Small intestine (tissue), 7 donors: Measurements from ENCODE around the gene MYO10. TPM values are rescaled to one million over a fixed set of nuclear protein-coding genes. Genes with fewer than 3 reads are reported as not detected.
A peak's percentile ranks its signal among the peaks of the same experiment; 100 is the strongest.
"Not testable (repeated sequence)": the region's sequence is repeated elsewhere in the genome, so short reads cannot be mapped to it uniquely, and the experiment has no call there.

Experiments used
- DNase-seq, 2 donors: peaks; one replicate each; pipeline versions ENCODE4 v3.0.0 to v3.0.0-alpha.2; 2013
- FAIRE-seq: peaks from 2 replicates; lab custom pipeline; 2012; peaks lifted over from hg19 to GRCh38; lab: Jason Lieb, UNC
- H3K27ac ChIP-seq, 3 donors: one replicate each; pipeline ENCODE4 v1.5.1; 2013; ENCODE audit warnings: low read length in 2 of 3, mild to moderate bottlenecking in 2 of 3, control low read depth in 1 of 3, inconsistent platforms in 1 of 3, low read depth in 1 of 3, moderate library complexity in 1 of 3
- H3K27me3 ChIP-seq, 3 donors: one replicate each; pipeline ENCODE4 v1.6.1; 2013; ENCODE audit warnings: low read length in 3 of 3, inconsistent platforms in 1 of 3; ENCODE audit not compliant: control insufficient read depth in 3 of 3, insufficient read depth in 3 of 3
- H3K36me3 ChIP-seq, 3 donors: one replicate each; pipeline ENCODE4 v1.6.1; 2013; ENCODE audit warnings: low read length in 3 of 3, inconsistent platforms in 1 of 3, low read depth in 1 of 3, mild to moderate bottlenecking in 1 of 3, moderate library complexity in 1 of 3; ENCODE audit not compliant: control insufficient read depth in 3 of 3, insufficient read depth in 2 of 3
- H3K4me1 ChIP-seq, 3 donors: one replicate each; pipeline ENCODE4 v1.6.1; 2013; ENCODE audit warnings: low read length in 2 of 3, inconsistent platforms in 1 of 3, low read depth in 1 of 3, mild to moderate bottlenecking in 1 of 3, moderate library complexity in 1 of 3; ENCODE audit not compliant: control insufficient read depth in 3 of 3, insufficient read depth in 2 of 3
- H3K4me3 ChIP-seq, 3 donors: one replicate each; pipeline ENCODE4 v1.5.1; 2013; ENCODE audit warnings: low read length in 3 of 3, control low read depth in 1 of 3, inconsistent platforms in 1 of 3, low read depth in 1 of 3, mild to moderate bottlenecking in 1 of 3, moderate library complexity in 1 of 3
- H3K9me3 ChIP-seq, 2 donors: one replicate each; pipeline ENCODE4 v1.6.1; 2013; ENCODE audit warnings: low read depth in 1 of 2, low read length in 1 of 2; ENCODE audit not compliant: control insufficient read depth in 2 of 2, insufficient read depth in 1 of 2
- WGBS, 3 donors: extraction: QIAGEN DNeasy Blood & Tissue Kit; methylation state at CpG; one replicate each; pipeline ENCODE4 v1.1.7; 2013; 5-methylcytosine and 5-hydroxymethylcytosine counted together
- polyA plus RNA-seq, 4 donors: library from polyadenylated mRNA; stranded (reverse) in 3 of 4; unstranded in 1 of 4; fragments of 200-250 nt in 3 of 4; fragments of 120-200 nt in 1 of 4; gene quantifications; one replicate each; pipeline versions ENCODE4 v1.2.1 to v1.2.3, GENCODE V29; 2013
- donor health status: healthy with polysubstance abuse.
- donor health status: control.
- donor health status: control.
- donor health status: Bipolar disorder and iron deficiency.
- donor health status: healthy.

Gene MYO10
- polyA plus RNA-seq, 4 donors = 10.3 to 36.5 (median 18.7) TPM

DNA sequence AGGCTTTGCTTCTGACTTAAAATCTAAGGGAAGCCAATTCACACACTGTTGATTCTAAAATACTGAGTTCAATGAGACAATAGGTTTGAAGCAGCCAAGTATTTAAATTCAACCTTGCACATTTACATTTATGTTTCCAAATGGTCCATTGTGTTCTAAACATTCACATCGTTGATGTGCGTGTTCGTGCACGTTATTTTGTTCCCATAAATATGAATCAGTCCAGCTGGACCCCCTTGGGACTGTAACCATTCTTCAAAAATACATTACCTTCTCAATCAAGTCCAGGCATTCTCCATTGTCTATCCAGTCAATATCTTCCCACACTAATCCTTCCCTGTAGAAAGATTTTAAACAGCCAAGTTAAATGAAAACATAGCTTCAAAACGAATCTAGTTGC lies 172.9 kb downstream of the MYO10 start:
- Histone ChIP-seq H3K27me3 (no peaks in the 10 kb centered on the region), H3K27ac (no peak overlapping the region), H3K4me1 (peaks cover 0 to 4% (median 2%) of the 10 kb centered on the region in 3 donors), H3K36me3 (peaks cover 0 to 46% (median 10%) of the 10 kb centered on the region in 3 donors), H3K4me3 (no peak overlapping the region), H3K9me3 (no peaks in the 10 kb centered on the region)
- WGBS, 3 donors = 78 to 85% (median 81%) methylated on average over 5 of the region's 5 CpGs
- no peak for FAIRE-seq
- no peak for DNase-seq

DNA sequence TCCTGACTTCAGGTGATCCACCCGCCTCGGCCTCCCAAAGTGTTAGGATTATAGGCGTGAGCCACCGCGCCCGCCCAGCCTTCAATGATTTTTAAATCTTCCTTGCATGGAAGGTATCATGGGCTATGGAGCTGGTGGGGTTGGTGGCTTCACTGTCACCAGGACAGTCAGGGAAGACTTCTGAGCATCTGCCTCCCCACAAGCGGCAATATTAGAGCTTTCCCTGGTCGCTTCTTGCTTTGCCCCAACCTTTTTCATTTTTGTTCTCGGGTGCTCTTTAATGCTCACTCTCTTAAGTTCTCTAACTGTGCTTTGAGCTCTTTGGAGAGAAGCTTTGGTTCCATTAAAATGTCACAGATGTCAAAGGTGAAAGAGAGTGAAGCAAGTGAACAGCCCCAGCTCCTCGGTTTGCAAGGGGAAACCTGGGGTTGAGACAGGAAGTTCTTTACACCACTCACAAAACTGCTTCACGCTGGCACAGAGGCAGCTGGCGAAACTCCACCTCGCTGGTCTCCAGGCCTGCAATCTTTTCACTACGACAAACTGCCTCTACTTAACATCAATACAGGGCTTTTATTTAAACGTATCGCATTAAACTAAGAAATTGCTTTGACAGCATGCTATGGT lies 176.8 kb downstream of the MYO10 start:
- FAIRE-seq = no peak
- Histone ChIP-seq H3K4me1 (peaks cover 0 to 13% (median 2%) of the 10 kb centered on the region in 3 donors), H3K27ac (no peak overlapping the region), H3K36me3 (peaks cover 0 to 48% (median 9%) of the 10 kb centered on the region in 3 donors), H3K4me3 (no peak overlapping the region), H3K9me3 (no peaks in the 10 kb centered on the region), H3K27me3 (no peaks in the 10 kb centered on the region)
- 65 to 70% (median 65%) methylated on average over 16 of the region's 16 CpGs for WGBS, 3 donors
- no peak for DNase-seq

DNA sequence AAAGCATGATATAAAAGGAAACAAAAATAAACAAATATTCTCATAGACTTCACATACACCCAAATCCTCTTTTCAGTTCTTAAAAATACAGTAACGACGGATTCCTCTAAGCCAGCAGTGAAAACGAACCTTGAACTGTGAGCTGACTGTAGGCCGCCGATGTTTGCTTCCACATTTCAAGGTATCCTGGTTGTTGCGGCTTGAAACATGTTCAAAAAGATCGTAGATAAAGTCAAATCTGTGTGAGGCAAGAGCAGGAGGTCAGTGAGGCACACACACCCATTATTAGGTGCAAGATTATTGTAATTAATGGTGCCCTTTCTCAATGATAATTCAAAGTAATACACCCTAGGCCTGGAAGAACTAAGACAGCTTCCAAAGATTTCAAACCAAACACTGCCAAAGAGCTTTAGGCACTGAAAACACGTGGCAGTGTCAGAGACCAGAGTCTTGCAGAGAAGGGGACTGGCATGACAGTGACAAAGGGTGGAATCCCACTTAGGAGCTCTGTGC lies 178.0 kb downstream of the MYO10 start:
- WGBS, 3 donors = 10 to 55% (median 27%) methylated on average over 8 of the region's 8 CpGs
- FAIRE-seq (no peak), DNase-seq (peak; percentile 69 to 90)
- peaks cover 0 to 46% (median 7%) of the 10 kb centered on the region in 3 donors for H3K36me3 ChIP-seq
- H3K27me3 ChIP-seq = no peaks in the 10 kb centered on the region
- H3K4me1 ChIP-seq = peaks cover 0 to 13% (median 2%) of the 10 kb centered on the region in 3 donors
- H3K4me3 ChIP-seq = no peak overlapping the region
- H3K27ac ChIP-seq = peak overlapping the region in 2 of 3 donors; percentile 20 to 64
- H3K9me3 ChIP-seq = no peaks in the 10 kb centered on the region

DNA sequence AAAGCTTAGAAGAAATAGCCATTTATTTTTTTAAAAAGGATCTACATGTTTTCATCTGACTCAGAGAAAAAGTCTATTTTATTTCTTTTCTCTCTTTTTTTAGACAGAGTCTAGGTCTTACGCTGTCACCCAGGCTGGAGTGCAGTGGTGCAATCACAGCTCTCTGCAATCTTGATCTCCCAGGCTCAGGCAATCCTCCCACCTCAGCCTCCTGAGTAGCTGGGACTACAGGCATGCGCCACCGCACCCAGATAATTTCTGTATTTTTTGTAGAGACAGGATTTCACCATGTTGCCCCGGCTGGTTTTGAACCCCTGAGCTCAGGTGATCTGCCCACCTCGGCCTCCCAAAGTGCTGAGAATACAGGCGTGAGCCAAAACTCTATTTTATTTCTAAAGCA lies 178.5 kb downstream of the MYO10 start:
- Histone ChIP-seq H3K27ac (peak overlapping the region in 1 of 3 donors; percentile 64), H3K4me1 (peaks cover 0 to 13% (median 2%) of the 10 kb centered on the region in 3 donors), H3K36me3 (peaks cover 0 to 45% (median 7%) of the 10 kb centered on the region in 3 donors)
- DNase-seq, FAIRE-seq, H3K9me3 ChIP-seq, H3K27me3 ChIP-seq, H3K4me3 ChIP-seq: not testable (repeated sequence)
- 24 to 71% (median 46%) methylated on average over 6 of the region's 6 CpGs for WGBS, 3 donors

DNA sequence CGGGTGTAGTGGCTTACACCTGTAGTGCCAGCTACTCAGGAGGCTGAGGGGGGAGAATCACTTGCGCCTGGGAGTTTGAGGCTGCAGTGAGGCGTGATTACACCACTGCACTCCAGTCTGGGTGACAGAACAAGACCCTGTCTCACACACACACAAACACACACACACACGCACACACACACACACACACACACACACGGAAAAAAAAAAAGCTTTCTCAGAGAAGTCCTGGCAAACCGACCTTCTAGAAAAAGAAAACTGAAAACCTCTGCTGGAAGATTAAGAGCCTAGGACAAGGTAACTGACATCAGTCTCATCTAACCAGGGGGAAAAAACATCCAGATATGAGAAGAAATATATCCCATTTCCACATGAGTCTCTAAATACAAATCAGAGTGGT lies 178.9 kb downstream of the MYO10 start:
- Histone ChIP-seq H3K4me3 (no peak overlapping the region), H3K36me3 (peaks cover 0 to 45% (median 5%) of the 10 kb centered on the region in 3 donors), H3K27me3 (no peaks in the 10 kb centered on the region), H3K27ac (peak overlapping the region in 1 of 3 donors; percentile 64), H3K4me1 (peaks cover 0 to 13% (median 2%) of the 10 kb centered on the region in 3 donors), H3K9me3 (no peaks in the 10 kb centered on the region)
- WGBS, 3 donors = 31 to 50% (median 37%) methylated on average over 4 to 6 of the region's 6 CpGs
- FAIRE-seq (no peak), DNase-seq (no peak)

DNA sequence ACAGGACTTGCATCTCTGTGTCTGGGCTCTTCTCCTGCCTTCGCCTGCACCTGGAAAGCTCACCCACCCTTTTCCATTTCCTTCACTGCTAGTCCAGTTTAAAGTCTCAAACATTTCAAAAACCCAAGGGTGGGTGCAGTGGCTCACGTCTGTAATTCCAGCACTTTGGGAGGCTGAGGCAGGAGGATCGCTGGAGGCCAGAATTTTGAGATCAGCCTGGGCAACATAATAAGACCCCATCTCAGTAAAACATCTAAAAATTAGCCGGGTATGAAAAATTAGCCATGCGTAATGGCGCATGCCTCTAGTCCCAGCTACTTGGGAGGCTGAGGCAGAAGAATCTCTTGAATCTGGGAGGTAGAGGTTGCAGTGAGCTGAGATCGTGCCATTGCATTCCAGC lies 179.4 kb downstream of the MYO10 start:
- 77 to 91% (median 90%) methylated on average over 7 of the region's 7 CpGs for WGBS, 3 donors
- FAIRE-seq (no peak), DNase-seq (no peak)
- H3K9me3 ChIP-seq = no peaks in the 10 kb centered on the region
- no peaks in the 10 kb centered on the region for H3K27me3 ChIP-seq
- peaks cover 0 to 13% (median 2%) of the 10 kb centered on the region in 3 donors for H3K4me1 ChIP-seq
- H3K27ac ChIP-seq = no peak overlapping the region
- H3K36me3 ChIP-seq = peaks cover 0 to 44% (median 5%) of the 10 kb centered on the region in 3 donors
- H3K4me3 ChIP-seq = no peak overlapping the region

DNA sequence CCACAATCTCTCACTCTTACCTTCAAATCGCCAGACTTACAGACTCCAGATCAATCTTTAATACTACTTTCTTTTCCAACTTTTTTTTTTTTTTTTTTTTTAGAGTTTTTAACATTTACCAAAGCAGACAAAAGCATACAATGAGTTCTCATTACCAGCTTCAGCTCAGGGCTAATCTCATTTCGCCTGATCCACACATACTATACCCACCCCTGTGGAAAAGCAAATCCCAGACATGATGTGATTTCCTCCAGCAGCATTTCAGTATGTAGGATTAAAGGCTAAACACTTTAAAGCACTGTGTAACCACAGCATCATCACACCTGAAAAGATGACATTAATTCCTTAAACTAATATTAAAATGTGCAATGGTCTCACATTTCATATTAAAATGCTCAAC lies 180.4 kb downstream of the MYO10 start:
- FAIRE-seq = no peak
- peaks cover 0 to 13% (median 2%) of the 10 kb centered on the region in 3 donors for H3K4me1 ChIP-seq
- no peak overlapping the region for H3K27ac ChIP-seq
- DNase-seq = no peak
- WGBS, 3 donors = 86 to 90% (median 88%) methylated on average over 2 of the region's 2 CpGs
- no peaks in the 10 kb centered on the region for H3K27me3 ChIP-seq
- H3K9me3 ChIP-seq = no peaks in the 10 kb centered on the region
- H3K4me3 ChIP-seq = no peak overlapping the region
- H3K36me3 ChIP-seq = peaks cover 0 to 41% (median 3%) of the 10 kb centered on the region in 3 donors

DNA sequence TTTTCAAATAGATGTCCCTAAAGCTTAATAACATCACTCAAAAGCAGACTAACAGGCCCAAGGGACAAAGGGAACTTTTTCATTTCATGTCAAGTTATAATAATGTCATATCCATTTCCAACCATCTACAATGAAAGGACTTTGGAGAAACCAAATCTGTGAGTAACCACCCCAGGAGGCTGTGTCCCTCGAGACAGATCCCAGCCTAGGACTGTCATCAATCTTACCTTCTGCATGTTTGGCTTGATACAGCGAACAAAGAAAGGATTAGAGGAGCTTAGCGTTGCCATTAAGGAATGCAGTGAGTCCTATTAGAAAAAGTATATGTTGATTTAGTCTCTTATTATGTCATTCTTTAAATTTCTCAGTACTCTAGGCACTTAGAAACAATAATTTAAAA lies 181.5 kb downstream of the MYO10 start:
- WGBS, 3 donors = 77 to 88% (median 83%) methylated on average over 3 of the region's 3 CpGs
- DNase-seq (no peak), FAIRE-seq (no peak)
- Histone ChIP-seq H3K4me3 (no peak overlapping the region), H3K27me3 (no peaks in the 10 kb centered on the region), H3K27ac (no peak overlapping the region), H3K4me1 (peaks cover 0 to 13% (median 2%) of the 10 kb centered on the region in 3 donors), H3K9me3 (no peaks in the 10 kb centered on the region), H3K36me3 (peaks cover 0 to 48% (median 3%) of the 10 kb centered on the region in 3 donors)
